SJCRH30 (cell line): ENCODE results near the gene CEP104. TPM values are rescaled to one million over a fixed set of nuclear protein-coding genes. Genes with fewer than 3 reads are reported as not detected.
A peak's percentile ranks its signal among the peaks of the same experiment; 100 is the strongest.
"Not testable (repeated sequence)": the region's sequence is repeated elsewhere in the genome, so short reads cannot be mapped to it uniquely, and the experiment has no call there.

Experiments
- DNase-seq, 2 experiments: peaks; one replicate each; pipeline ENCODE4 v3.0.0-alpha.2; 2015 to 2020
- H3K27ac ChIP-seq: fragments of 250-450 bp; sonication (Bioruptor Pico); 2 replicates; pipeline ENCODE4 v1.5.1; 2020; ENCODE audit warnings: mild to moderate bottlenecking, moderate library complexity
- H3K27me3 ChIP-seq: fragments of 250-450 bp; sonication (Bioruptor Pico); 2 replicates; pipeline ENCODE4 v1.5.1; 2020; ENCODE audit warnings: mild to moderate bottlenecking, moderate library complexity
- H3K36me3 ChIP-seq: fragments of 250-450 bp; sonication (Bioruptor Pico); 2 replicates; pipeline ENCODE4 v1.5.1; 2020; ENCODE audit warnings: mild to moderate bottlenecking, moderate library complexity
- H3K4me1 ChIP-seq: fragments of 250-450 bp; sonication (Bioruptor Pico); 2 replicates; pipeline ENCODE4 v1.5.1; 2020; ENCODE audit warnings: mild to moderate bottlenecking, moderate library complexity
- H3K4me3 ChIP-seq: fragments of 250-450 bp; sonication (Bioruptor Pico); 2 replicates; pipeline ENCODE4 v1.5.1; 2020; ENCODE audit warnings: mild to moderate bottlenecking, moderate library complexity
- H3K9me3 ChIP-seq: fragments of 250-450 bp; sonication (Bioruptor Pico); replicated peaks from 2 replicates; pipeline ENCODE4 v1.5.1; 2020; ENCODE audit warnings: mild to moderate bottlenecking, moderate library complexity
- total RNA-seq: library from RNA; depleted of rRNA; stranded (reverse); fragments of >200 nt; shearing (Covaris generic); gene quantifications from 2 replicates; pipeline ENCODE4 v1.2.3, GENCODE V29; 2014

The CEP104 gene
- total RNA-seq, 1 experiment from 2014 or later: 30.5 TPM

DNA sequence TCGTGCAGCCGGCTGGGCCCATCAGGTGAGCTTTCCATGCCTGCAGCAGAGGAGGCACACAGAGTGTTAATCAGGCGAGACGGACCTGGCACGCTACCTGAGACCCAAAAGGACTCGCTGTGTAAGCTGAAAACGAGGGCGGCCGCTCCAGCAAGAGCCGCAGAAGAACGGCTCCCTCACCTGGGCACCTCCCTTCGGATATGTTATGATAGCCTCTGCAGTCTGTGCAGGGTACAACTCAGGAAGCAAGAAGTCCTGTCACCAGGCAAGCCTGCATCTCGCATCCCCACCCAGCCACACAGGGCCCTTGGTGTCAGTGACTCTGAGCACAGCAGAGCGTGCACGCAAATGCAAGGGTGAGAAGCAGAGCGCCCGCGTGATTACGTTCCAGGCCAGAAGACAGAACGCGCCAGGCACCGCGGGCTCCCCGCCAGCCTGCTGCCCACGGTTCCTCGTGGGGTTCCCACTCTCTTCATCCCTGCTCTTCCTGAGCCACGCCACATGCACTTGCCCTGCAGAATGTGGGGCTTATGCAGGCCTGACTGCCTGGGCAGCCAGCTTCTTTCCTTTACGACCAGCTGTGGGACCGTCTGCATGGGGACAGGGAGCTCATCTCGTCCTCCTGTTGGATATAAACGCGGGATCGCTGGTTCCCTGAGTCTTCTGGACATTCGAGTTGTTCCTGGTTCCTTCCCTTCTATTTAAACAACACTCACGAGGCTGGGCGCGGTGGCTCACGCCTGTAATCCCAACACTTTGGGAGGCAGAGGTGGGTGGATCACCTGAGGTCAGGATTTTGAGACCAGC is 40.5 kb downstream of the CEP104 start:
- Histone ChIP-seq H3K27me3 (no peaks in the 10 kb centered on the region), H3K9me3 (no peaks in the 10 kb centered on the region), H3K36me3 (peaks cover 4% of the 10 kb centered on the region; the same call in 1 of the 2 replicates), H3K27ac (no peak overlapping the region), H3K4me1 (peaks cover 5% of the 10 kb centered on the region; the same call in 1 of the 2 replicates), H3K4me3 (no peak overlapping the region)
- no peak for DNase-seq

DNA sequence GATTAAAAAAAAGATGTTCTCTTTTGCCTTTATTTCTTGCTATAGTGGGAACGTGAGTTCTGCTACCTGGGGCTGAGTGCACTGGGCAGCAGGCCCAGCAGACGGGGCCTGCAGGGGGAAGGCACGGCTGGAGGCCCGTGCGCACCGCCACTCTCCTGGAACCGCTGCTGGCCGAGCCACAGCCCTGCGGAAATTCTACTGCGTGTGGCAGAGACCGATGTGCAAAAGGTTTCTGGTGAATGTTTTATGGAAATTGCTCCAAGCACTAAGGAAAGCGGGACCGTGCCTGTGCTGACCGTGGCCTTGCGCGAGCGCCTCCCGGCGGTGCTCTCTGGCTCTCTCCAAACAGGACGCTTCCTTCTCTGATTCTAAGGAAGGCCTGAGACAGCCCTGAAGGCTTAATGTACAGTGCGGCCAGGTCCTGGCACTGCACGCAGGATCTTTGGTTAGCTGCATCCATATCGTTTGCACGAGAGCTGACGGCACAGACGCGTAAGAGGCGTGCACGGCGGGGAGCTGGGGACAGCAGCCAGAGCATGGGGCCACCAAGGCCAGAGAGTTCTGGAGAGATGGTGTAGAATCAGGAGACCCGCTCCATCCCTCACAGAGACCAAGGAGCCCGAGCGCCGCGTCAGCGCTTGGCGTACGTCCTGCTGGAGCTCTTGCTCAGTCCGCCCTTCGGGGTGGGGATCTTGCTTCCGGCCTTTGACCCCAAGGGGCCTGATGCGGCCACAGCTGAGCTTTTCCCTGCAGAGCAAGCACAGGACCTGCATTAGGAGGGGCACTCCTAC is 42.0 kb downstream of the CEP104 start:
- Histone ChIP-seq H3K27ac (no peak overlapping the region), H3K4me3 (no peak overlapping the region), H3K36me3 (peaks cover 2% of the 10 kb centered on the region; the same call in 1 of the 2 replicates), H3K9me3 (no peaks in the 10 kb centered on the region), H3K4me1 (peaks cover 10% of the 10 kb centered on the region; the same call in 1 of the 2 replicates), H3K27me3 (no peaks in the 10 kb centered on the region)
- no peak for DNase-seq

DNA sequence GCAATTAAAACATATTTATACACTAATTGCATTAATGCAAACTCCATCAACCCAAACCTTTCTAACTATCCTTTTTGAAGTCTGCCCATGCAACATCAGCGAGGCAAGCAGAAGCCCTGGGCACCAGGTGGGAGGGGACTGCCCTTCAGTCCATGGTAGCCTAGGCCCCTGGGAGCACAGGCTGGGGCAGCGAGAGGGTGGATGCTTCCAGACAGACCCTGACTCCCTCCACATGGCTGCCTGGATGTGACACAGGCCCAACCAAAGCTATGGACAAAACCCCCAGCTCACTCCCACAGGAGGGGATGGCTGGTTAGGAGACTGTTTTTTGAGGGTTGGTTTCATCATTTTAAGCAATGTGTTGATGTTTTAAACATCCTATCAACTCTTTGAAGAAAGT is 42.9 kb downstream of the CEP104 start:
- H3K4me1 ChIP-seq: peaks cover 10% of the 10 kb centered on the region; the same call in 1 of the 2 replicates
- H3K27me3 ChIP-seq: no peaks in the 10 kb centered on the region
- no peak overlapping the region for H3K27ac ChIP-seq
- no peak for DNase-seq
- H3K9me3 ChIP-seq: no peaks in the 10 kb centered on the region
- H3K4me3 ChIP-seq: no peak overlapping the region
- no peaks in the 10 kb centered on the region for H3K36me3 ChIP-seq

DNA sequence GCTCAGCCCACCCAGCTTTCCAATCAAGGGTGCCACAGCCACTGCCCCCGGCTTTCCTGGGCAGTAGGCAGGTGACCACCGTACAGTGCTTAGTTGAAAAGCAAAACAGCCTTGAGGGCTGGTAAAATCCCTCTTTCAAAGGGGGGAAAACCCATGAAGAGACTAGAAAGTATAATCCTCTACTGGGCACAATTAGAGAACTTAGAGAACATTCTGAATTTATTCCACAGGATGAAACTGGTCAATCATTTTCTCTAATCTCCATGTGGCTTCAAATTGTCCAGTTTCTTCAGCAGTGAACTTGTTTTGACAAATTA is 45.5 kb downstream of the CEP104 start:
- peaks cover 11% of the 10 kb centered on the region for H3K9me3 ChIP-seq
- H3K4me1 ChIP-seq: peaks cover 10% of the 10 kb centered on the region; the same call in 1 of the 2 replicates
- DNase-seq: no peak
- H3K27ac ChIP-seq: no peak overlapping the region
- H3K4me3 ChIP-seq: no peak overlapping the region
- no peaks in the 10 kb centered on the region for H3K27me3 ChIP-seq
- H3K36me3 ChIP-seq: no peaks in the 10 kb centered on the region

DNA sequence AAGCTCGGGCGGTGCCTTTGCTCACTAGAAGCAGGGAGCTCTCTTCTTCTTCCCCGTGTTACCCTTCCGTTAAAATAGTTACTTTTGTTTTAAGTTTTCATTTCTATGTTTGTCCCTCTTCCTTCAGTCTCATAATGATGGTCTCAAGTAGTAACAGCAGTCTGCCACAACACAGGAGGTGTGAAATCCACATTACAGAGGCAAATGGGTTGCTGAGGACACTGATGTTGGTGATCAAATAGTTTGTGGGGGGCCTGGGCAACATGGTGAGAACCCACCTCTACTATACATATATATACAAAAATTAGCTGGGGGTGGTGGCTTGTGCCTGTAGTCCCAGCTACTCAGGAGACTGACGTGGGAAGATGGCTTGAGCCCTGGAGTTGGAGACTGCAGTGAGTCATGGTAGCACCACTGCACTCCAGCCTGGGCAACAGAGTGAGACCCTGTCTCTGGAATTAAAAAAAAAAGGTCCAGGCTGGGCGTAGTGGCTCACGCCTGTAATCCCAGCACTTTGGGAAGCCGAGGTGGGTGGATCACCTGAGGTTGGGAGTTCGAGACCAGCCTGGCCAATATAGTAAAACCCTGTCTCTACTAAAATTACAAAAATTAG is 46.8 kb downstream of the CEP104 start:
- not testable (repeated sequence) for H3K4me1 ChIP-seq, DNase-seq, H3K27ac ChIP-seq, H3K27me3 ChIP-seq, H3K4me3 ChIP-seq, H3K36me3 ChIP-seq
- peaks cover 11% of the 10 kb centered on the region for H3K9me3 ChIP-seq

DNA sequence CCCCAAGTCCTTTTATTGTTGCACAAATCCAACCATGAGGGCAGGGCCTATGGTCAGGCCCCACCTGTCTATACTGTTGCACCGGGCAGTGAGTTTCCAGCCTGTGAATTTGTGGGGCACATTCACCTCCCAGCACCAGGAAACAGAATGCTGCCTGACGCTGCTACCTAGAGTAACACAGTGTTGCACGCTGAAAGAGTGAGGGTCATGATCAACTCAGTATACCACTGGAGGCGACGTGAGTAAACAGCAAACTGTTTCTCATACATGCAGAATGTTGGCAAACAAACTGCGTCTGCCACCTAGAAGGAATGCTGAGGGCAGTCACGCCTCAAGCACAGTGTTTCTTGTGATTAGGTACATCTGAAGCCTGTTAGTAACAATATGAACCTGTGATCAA is 47.3 kb downstream of the CEP104 start:
- Histone ChIP-seq H3K4me3 (no peak overlapping the region), H3K4me1 (peaks cover 10% of the 10 kb centered on the region; the same call in 1 of the 2 replicates), H3K27ac (no peak overlapping the region), H3K27me3 (0 out of 2 replicates have a peak, but pooled peaks cover 4% of the 10 kb centered on the region), H3K9me3 (peaks cover 11% of the 10 kb centered on the region), H3K36me3 (no peaks in the 10 kb centered on the region)
- no peak for DNase-seq

DNA sequence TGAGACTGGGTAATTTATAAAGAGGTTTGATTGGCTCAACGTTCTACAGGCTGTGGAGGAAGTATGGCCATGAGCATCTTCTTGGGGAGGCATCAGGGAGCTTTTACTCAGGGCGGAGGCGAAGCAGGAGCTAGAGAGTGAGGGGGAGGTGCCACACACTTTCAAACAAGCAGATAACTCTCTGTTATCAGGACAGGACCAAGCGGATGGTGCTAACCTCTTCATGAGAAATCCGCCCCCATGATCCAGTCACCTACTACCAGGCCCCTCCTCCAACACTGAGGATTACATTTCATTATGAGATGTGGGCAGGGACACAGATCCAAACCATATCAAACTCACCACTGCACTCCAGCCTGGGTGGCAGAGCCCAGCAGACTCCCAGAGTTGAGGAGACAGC is 49.2 kb downstream of the CEP104 start:
- no peaks in the 10 kb centered on the region for H3K36me3 ChIP-seq
- no peak overlapping the region for H3K27ac ChIP-seq
- 0 out of 2 replicates have a peak, but pooled peaks cover 8% of the 10 kb centered on the region for H3K27me3 ChIP-seq
- H3K4me1 ChIP-seq: peaks cover 10% of the 10 kb centered on the region; the same call in 1 of the 2 replicates
- no peak overlapping the region for H3K4me3 ChIP-seq
- peaks cover 11% of the 10 kb centered on the region for H3K9me3 ChIP-seq
- DNase-seq: no peak

DNA sequence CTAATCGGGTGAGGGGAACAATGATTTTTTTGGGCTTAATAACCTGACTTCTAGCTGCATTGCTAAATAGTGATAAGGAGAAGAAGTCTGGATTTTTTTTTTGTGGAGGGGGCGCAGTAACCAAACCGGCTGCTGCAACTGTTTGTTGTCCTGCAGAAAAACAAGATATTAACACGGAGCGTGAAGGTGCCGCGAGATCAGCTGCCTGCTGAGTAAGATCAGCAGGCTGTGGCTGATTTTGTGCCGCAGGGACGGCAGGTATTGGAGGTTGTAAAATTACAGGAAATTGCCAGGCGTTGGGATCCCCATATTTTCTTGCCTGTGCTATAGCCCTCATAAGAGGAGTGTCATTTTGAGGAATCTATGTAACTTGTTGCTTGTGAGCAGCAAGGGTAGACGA is 52.0 kb downstream of the CEP104 start:
- no peak for DNase-seq
- peak overlapping the region; percentile 13 for H3K4me3 ChIP-seq
- H3K9me3 ChIP-seq: peaks cover 15% of the 10 kb centered on the region
- no peak overlapping the region for H3K27ac ChIP-seq
- no peaks in the 10 kb centered on the region for H3K36me3 ChIP-seq
- peaks cover 7% of the 10 kb centered on the region; the same call in 1 of the 2 replicates for H3K4me1 ChIP-seq
- 0 out of 2 replicates have a peak, but pooled peaks cover 8% of the 10 kb centered on the region for H3K27me3 ChIP-seq

DNA sequence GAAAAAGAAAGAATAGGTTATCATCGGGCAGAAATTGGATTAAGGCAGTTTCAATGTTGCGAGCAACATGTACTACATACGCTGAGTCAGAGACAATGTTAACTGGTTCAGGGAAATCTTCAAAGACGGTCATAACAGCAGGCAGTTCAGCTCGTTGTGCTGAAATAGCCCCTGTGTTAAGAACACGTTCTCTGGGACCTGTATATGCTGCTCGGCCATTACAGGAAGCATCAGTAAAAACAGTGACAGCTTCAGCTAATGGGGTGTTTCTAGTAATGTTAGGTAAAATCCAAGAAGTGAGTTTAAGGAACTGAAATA is 52.4 kb downstream of the CEP104 start:
- H3K36me3 ChIP-seq, H3K27ac ChIP-seq, H3K4me1 ChIP-seq, H3K27me3 ChIP-seq: not testable (repeated sequence)
- Histone ChIP-seq H3K4me3 (peak overlapping the region; percentile 13), H3K9me3 (peaks cover 15% of the 10 kb centered on the region)
- peak in 1 of 2 experiments; percentile 34 for DNase-seq

DNA sequence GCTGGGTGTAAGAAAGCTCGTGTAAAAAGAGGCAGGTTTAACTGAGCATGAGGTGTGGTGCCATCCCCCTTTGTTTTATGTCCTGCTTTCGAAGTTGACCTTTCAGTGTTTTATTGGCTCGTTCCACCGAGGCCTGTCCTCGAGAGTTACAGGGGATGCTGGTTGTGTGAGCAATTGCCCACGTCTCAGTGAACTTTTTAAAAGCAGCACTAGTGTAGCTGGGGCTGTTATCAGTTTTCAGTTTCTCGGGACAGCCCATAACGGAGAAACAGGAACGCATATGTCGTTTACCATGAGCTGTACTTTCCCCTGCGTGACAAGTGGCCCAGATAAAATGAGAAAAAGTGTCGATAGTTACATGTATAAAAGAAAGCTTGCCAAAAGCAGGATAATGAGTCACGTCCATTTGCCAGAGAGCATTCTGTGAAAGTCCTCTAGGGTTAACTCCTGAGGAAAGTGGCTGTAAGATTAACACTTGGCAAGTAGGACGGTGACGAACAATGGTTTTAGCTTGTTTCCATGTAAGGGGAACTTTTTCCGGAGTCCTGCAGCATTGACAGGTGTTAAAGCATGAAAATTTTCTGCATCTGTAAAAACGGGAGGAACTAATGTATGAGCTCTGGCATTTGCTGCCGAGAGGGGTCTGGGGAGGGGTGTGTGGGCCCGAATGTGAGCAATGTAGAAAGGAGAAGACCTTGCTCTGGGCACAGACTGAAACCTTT is 52.9 kb downstream of the CEP104 start:
- DNase-seq: peak in 1 of 2 experiments; percentile 47
- no peak overlapping the region for H3K27ac ChIP-seq
- H3K4me3 ChIP-seq: peak overlapping the region; percentile 13
- H3K4me1 ChIP-seq: peaks cover 14% of the 10 kb centered on the region
- H3K27me3 ChIP-seq: 0 out of 2 replicates have a peak, but pooled peaks cover 8% of the 10 kb centered on the region
- H3K9me3 ChIP-seq: peaks cover 15% of the 10 kb centered on the region
- no peaks in the 10 kb centered on the region for H3K36me3 ChIP-seq

DNA sequence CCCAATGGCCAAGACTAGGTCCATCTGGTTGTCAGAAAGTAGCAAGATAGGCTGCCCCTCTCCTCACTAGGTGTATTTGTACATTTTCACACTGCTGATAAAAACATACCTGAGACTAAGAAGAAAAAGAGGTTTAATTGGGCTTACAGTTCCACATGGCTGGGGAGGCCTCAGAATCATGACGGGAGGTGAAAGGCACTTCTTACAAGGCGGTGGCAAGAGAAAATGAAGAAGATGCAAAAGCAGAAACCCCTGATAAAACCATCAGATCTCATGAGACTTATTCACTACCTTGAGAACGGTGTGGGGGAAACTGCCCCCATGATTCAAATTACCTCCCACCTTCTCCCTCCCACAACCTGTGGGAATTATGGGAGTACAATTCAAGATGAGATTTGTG is 56.2 kb downstream of the CEP104 start:
- not testable (repeated sequence) for H3K27me3 ChIP-seq, DNase-seq, H3K27ac ChIP-seq, H3K4me3 ChIP-seq, H3K9me3 ChIP-seq, H3K36me3 ChIP-seq
- H3K4me1 ChIP-seq: peaks cover 19% of the 10 kb centered on the region

DNA sequence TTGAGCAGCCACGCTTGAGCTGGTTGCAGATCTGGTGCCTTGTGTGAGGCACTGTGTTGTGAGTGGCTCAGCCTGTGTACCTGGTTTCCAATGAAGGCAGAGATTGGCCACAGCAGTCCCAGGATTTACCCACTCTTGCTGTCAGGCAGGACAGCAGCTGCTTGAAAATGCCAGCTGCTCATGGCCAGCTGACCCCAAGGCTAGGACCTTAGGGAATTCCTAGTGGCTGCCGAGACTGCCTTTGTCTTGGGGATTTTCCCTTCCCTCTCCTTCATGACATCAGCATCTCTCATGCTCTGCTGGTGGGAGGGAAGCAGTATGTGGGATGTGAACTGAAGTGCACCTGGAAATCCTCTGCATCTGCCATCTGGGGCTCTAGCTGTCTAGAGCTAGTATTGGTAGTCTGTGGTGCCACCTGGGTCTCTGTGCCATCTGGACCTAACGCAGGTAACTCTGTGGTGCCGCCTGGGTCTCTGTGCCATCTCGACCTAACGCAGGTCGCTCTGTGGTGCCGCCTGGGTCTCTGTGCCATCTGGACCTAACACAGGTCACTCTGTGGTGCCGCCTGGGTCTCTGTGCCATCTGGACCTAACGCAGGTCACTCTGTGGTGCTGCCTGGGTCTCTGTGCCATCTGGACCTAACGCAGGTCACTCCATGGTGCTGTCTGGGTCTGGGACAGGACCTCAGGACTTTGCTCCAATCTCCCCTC is 56.9 kb downstream of the CEP104 start:
- Histone ChIP-seq H3K27ac (peak overlapping the region; percentile 36), H3K4me1 (peaks cover 21% of the 10 kb centered on the region), H3K4me3 (no peak overlapping the region), H3K9me3 (0 out of 2 replicates have a peak, but pooled peaks cover 4% of the 10 kb centered on the region), H3K36me3 (no peaks in the 10 kb centered on the region), H3K27me3 (0 out of 2 replicates have a peak, but pooled peaks cover 5% of the 10 kb centered on the region)
- DNase-seq: peak; percentile 94 to 96

DNA sequence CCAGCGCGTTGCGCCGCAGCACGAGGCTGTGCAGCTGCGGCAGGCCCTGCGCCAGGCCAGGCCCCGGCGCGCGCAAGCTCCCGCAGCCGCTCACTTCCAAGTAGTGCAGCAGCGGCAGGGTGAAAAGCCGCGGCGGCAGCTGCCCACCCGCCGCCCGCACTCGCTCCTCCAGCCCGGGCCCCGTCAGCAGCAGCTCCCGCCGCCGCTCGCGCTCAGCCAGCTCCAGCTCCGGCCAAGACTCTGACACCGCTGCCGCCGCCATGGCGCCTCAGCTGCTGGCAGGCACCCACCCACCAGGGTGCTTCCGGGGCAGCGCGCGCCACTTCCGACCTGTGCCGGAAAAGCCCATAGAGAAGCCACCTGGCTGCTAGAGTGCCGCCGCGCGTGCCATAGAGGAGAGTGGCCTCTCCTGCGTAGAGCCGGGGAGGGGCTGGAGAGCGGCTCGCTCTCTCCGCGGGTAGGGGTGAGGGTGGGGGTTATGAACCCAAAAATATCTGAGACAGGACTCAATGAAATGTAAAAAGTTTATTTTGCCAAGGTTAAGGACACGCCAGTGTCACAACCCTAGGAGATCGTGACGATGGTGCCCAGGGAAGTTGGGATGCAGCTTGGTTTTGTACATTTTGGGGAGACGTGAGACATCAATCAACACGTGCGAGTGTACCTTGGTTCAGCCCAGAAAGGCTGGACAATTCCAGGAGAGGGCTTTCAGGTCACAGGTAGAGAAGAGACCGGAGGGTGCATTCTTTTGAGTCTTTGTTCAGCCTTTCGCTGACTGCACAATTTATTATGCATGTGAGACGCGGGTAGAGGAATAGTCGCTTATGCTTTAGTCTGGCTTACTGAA is 60.6 kb downstream of the CEP104 start, which contains the start of gene LRRC47:
TSS of gene LRRC47 (minus strand) at position 284 of the 847 bp plus-strand sequence. CDS start at position 262, 22 bp downstream.
- H3K27ac ChIP-seq: peak within 1 kb of the TSS; percentile 49
- H3K4me3 ChIP-seq: peak within 1 kb of the TSS; percentile 87
- DNase-seq: peak; percentile 96 to 97
- 0 out of 2 replicates have a peak, but pooled peaks cover 4% of the 10 kb centered on the region for H3K9me3 ChIP-seq
- H3K36me3 ChIP-seq: peaks cover 11% of the 10 kb centered on the region
- peaks cover 24% of the 10 kb centered on the region for H3K4me1 ChIP-seq
- no peaks in the 10 kb centered on the region for H3K27me3 ChIP-seq
